PC-3 (cell line): Measurements from ENCODE around the gene TP53BP1. TPM values are rescaled to one million over a fixed set of nuclear protein-coding genes. Genes with fewer than 3 reads are reported as not detected.

ENCODE experiments used
- ATAC-seq: fragments of 200-7000 bp; cut with Tn5 transposase; 2 replicates; pipeline ENCODE4 v1.9.1; 2020; ENCODE audit warnings: mild to moderate bottlenecking, moderate library complexity
- BruUV-seq: library from RNA; stranded (reverse); fragments of 400-500 nt; replicated peaks from 2 replicates; lab custom pipeline; 2021; lab: Mats Ljungman, UMichigan
- CTCF ChIA-PET: fragments of 300-600 bp; sonication (Branson Sonifier 250); formaldehyde crosslinking; loops from one replicate; lab custom pipeline; 2022; ENCODE audit warnings: antibody characterized with exemption; lab: Charles Lee
- POLR2A ChIA-PET: fragments of 300-600 bp; sonication (Branson Sonifier 250); formaldehyde crosslinking; loops from one replicate; lab custom pipeline; 2022; ENCODE audit warnings: antibody characterized with exemption; ENCODE audit not compliant: unreplicated experiment; lab: Charles Lee
- DNase-seq: peaks from one replicate; pipeline ENCODE4 v3.0.0-alpha.2; 2015
- H2AFZ ChIP-seq: fragments of 300-600 bp; sonication (generic); 2 replicates; pipeline ENCODE4 v1.6.0; 2016; ENCODE audit warnings: antibody characterized with exemption, low read length
- H3F3A ChIP-seq: fragments of 300-600 bp; sonication (generic); one replicate; pipeline ENCODE4 v1.6.0; 2017; ENCODE audit warnings: antibody characterized with exemption, low read length, control low read depth, mild to moderate bottlenecking; ENCODE audit not compliant: unreplicated experiment
- H3K27ac ChIP-seq: fragments of 300-600 bp; sonication (generic); 2 replicates; pipeline ENCODE4 v1.5.1; 2016; ENCODE audit warnings: mild to moderate bottlenecking, low read length
- H3K27me3 ChIP-seq: fragments of 300-600 bp; sonication (generic); 2 replicates; pipeline ENCODE4 v1.6.1; 2016; ENCODE audit warnings: low read length, mixed read lengths
- H3K36me3 ChIP-seq: fragments of 300-600 bp; sonication (generic); 2 replicates; pipeline ENCODE4 v1.6.1; 2016; ENCODE audit warnings: low read depth, mixed run types, low read length, mixed read lengths
- H3K4me1 ChIP-seq: fragments of 300-600 bp; sonication (generic); 2 replicates; pipeline ENCODE4 v1.5.1; 2016; ENCODE audit warnings: low read length; ENCODE audit not compliant: insufficient read depth
- H3K4me2 ChIP-seq: fragments of 300-600 bp; sonication (generic); 2 replicates; pipeline ENCODE4 v1.6.0; 2016; ENCODE audit warnings: low read length
- H3K4me3 ChIP-seq: fragments of 300-600 bp; sonication (generic); 2 replicates; pipeline ENCODE4 v1.5.1; 2016; ENCODE audit warnings: mild to moderate bottlenecking, low read length, mixed read lengths
- H3K79me2 ChIP-seq: fragments of 300-600 bp; sonication (generic); 2 replicates; pipeline ENCODE4 v1.6.1; 2017; ENCODE audit warnings: low read length, mixed read lengths
- H3K9ac ChIP-seq: fragments of 300-600 bp; sonication (generic); 2 replicates; pipeline ENCODE4 v1.6.0; 2016; ENCODE audit warnings: mild to moderate bottlenecking, low read length
- H3K9me2 ChIP-seq: fragments of 300-600 bp; sonication (generic); replicated peaks from 2 replicates; pipeline ENCODE4 v1.6.1; 2016; ENCODE audit warnings: mixed run types, low read length, mixed read lengths
- H3K9me3 ChIP-seq: fragments of 300-600 bp; sonication (generic); 2 replicates; pipeline ENCODE4 v1.6.1; 2016; ENCODE audit warnings: low read length, mixed read lengths
- H4K20me1 ChIP-seq: fragments of 300-600 bp; sonication (generic); 2 replicates; pipeline ENCODE4 v1.6.1; 2016; ENCODE audit warnings: low read length, mixed read lengths
- CTCF ChIP-seq: fragments of 300-600 bp; sonication (generic); conservative IDR thresholded peaks from 2 replicates; pipeline ENCODE4 v1.5.1; 2017; ENCODE audit warnings: antibody characterized with exemption, low read depth, mild to moderate bottlenecking, low read length
- EZH2 ChIP-seq: fragments of 300-600 bp; sonication (generic); IDR thresholded peaks from one replicate; pipeline ENCODE4 v1.6.1; 2017; ENCODE audit warnings: antibody characterized with exemption, mild to moderate bottlenecking, low read length; ENCODE audit not compliant: unreplicated experiment
- EZH2phosphoT487 ChIP-seq: fragments of 300-600 bp; sonication (generic); IDR thresholded peaks from 2 replicates; pipeline ENCODE4 v1.6.1; 2018; ENCODE audit warnings: mild to moderate bottlenecking, antibody characterized with exemption, low read length, borderline replicate concordance
- intact Hi-C: fragments of 100-400 bp; cut with micrococcal nuclease; formaldehyde crosslinking; loops from 2 replicates; pipeline ENCODE4 v1.9.0; 2023
- total RNA-seq: library from RNA; depleted of rRNA; stranded (reverse); fragments of >200 nt; gene quantifications from 2 replicates; pipeline ENCODE4 v1.2.3, GENCODE V29; 2014

The TP53BP1 gene
- total RNA-seq, 1 experiment from 2014 or later = 55.7 TPM

DNA sequence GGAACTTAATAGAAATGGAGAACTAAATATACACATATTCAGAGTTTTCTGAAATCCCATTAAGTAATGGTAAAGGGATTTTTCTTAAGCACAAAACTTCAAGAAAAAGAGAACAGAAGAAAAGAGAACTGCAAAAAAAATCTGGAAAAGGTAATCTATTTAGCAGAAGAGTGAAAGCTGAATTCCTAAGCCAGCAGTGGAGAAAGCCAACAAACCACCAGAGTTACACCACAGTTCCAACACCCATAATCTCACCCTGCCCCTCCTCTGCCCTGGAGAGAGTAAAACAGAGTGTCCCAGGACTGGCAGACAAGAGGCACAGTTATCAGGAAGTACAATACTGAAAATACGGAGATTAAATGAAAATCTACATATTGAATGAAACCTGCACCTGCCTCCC is 29.4 kb downstream of the TP53BP1 start:
- ChIA-PET POLR2A (no interaction called here), CTCF (no interaction called here)
- Histone ChIP-seq H3F3A (no peaks in the 10 kb centered on the region), H4K20me1 (no peaks in the 10 kb centered on the region), H3K9ac (no peak overlapping the region), H2AFZ (no peak overlapping the region), H3K9me2 (no peaks in the 10 kb centered on the region), H3K79me2 (no peaks in the 10 kb centered on the region), H3K27me3 (no peaks in the 10 kb centered on the region), H3K4me3 (no peak overlapping the region), H3K4me2 (no peak overlapping the region), H3K9me3 (no peaks in the 10 kb centered on the region), H3K4me1 (no peaks in the 10 kb centered on the region), H3K27ac (no peak overlapping the region), H3K36me3 (peaks cover 17% of the 10 kb centered on the region)
- ATAC-seq (no peak), DNase-seq (no peak)
- BruUV-seq = no TSS peak
- TF ChIP-seq EZH2phosphoT487 = no peak
- intact Hi-C loops = no loop called here

GRCh38 chr15:43449981-43450380 is 43.0 kb downstream of the TP53BP1 start:
- Histone ChIP-seq H3K4me1 (no peaks in the 10 kb centered on the region), H4K20me1 (no peaks in the 10 kb centered on the region), H3K9me2 (no peaks in the 10 kb centered on the region), H3K4me2 (no peak overlapping the region), H3F3A (no peaks in the 10 kb centered on the region), H3K9ac (no peak overlapping the region), H3K27ac (no peak overlapping the region), H3K36me3 (no peaks in the 10 kb centered on the region; the same call in 1 of the 2 replicates), H3K27me3 (no peaks in the 10 kb centered on the region), H3K4me3 (no peak overlapping the region), H3K79me2 (no peaks in the 10 kb centered on the region), H3K9me3 (no peaks in the 10 kb centered on the region), H2AFZ (no peak overlapping the region)
- no TSS peak for BruUV-seq
- ChIA-PET CTCF (no interaction called here), POLR2A (no interaction called here)
- TF ChIP-seq EZH2 (no peak), EZH2phosphoT487 (no peak), CTCF (no peak)
- intact Hi-C loops = no loop called here
- ATAC-seq = no peak
- DNase-seq = no peak

GRCh38 chr15:43446344-43446743 is 46.6 kb downstream of the TP53BP1 start:
- no peaks in the 10 kb centered on the region for H3K9me3 ChIP-seq
- H3K9me2 ChIP-seq = no peaks in the 10 kb centered on the region
- CTCF ChIA-PET = no interaction called here
- peaks cover 1% of the 10 kb centered on the region for H3F3A ChIP-seq
- DNase-seq (no peak), ATAC-seq (no peak)
- H3K4me3 ChIP-seq = no peak overlapping the region
- H3K9ac ChIP-seq = no peak overlapping the region
- H3K4me1 ChIP-seq = peaks cover 1% of the 10 kb centered on the region
- H3K36me3 ChIP-seq = no peaks in the 10 kb centered on the region; the same call in 1 of the 2 replicates
- no peak overlapping the region for H3K4me2 ChIP-seq
- H4K20me1 ChIP-seq = no peaks in the 10 kb centered on the region
- intact Hi-C loops = no loop called here
- POLR2A ChIA-PET = no interaction called here
- TF ChIP-seq EZH2 = no peak
- TF ChIP-seq CTCF = no peak
- TF ChIP-seq EZH2phosphoT487 = no peak
- H2AFZ ChIP-seq = no peak overlapping the region
- H3K27me3 ChIP-seq = no peaks in the 10 kb centered on the region
- BruUV-seq = no TSS peak
- no peak overlapping the region for H3K27ac ChIP-seq
- no peaks in the 10 kb centered on the region for H3K79me2 ChIP-seq
